HEK293 (cell line): ENCODE data around the gene ZNF488.

ENCODE experiments used
- CTCF ChIP-seq: fragments of 450-650 bp; formaldehyde crosslinking; IDR thresholded peaks from 2 replicates; pipeline ENCODE4 v1.5.1; 2016; ENCODE audit warnings: missing biosample characterization, missing genetic modification characterization
- REST ChIP-seq: fragments of 450-650 bp; formaldehyde crosslinking; IDR thresholded peaks from 2 replicates; pipeline ENCODE4 v1.5.1; 2016; ENCODE audit warnings: missing biosample characterization, missing genetic modification characterization
- SP2 ChIP-seq: fragments of 450-650 bp; formaldehyde crosslinking; IDR thresholded peaks from 2 replicates; pipeline ENCODE4 v1.5.1; 2016; ENCODE audit warnings: missing biosample characterization, missing genetic modification characterization
- YY1 ChIP-seq: fragments of 450-650 bp; formaldehyde crosslinking; IDR thresholded peaks from 2 replicates; pipeline ENCODE4 v1.5.1; 2018; ENCODE audit warnings: missing biosample characterization, missing genetic modification characterization
- ZEB2 ChIP-seq: fragments of 450-650 bp; formaldehyde crosslinking; IDR thresholded peaks from 2 replicates; pipeline ENCODE4 v1.5.1; 2016; ENCODE audit warnings: missing biosample characterization, missing genetic modification characterization
- ZNF121 ChIP-seq: fragments of 450-650 bp; formaldehyde crosslinking; IDR thresholded peaks from 2 replicates; pipeline ENCODE4 v1.5.1; 2016; ENCODE audit warnings: missing biosample characterization, missing genetic modification characterization
- ZNF157 ChIP-seq: fragments of 450-650 bp; formaldehyde crosslinking; IDR thresholded peaks from 2 replicates; pipeline ENCODE4 v1.5.1; 2016; ENCODE audit warnings: missing biosample characterization, missing genetic modification characterization
- ZNF16 ChIP-seq: fragments of 450-650 bp; formaldehyde crosslinking; IDR thresholded peaks from 2 replicates; pipeline ENCODE4 v1.5.1; 2016; ENCODE audit warnings: low read depth, missing biosample characterization, missing genetic modification characterization
- ZNF335 ChIP-seq: fragments of 450-650 bp; formaldehyde crosslinking; conservative IDR thresholded peaks from 2 replicates; pipeline ENCODE4 v1.5.1; 2016; ENCODE audit warnings: missing biosample characterization, missing genetic modification characterization
- ZNF423 ChIP-seq: fragments of 450-650 bp; formaldehyde crosslinking; IDR thresholded peaks from 2 replicates; pipeline ENCODE4 v1.5.1; 2016; ENCODE audit warnings: missing biosample characterization, missing genetic modification characterization
- ZNF704 ChIP-seq: fragments of 450-650 bp; formaldehyde crosslinking; IDR thresholded peaks from 2 replicates; pipeline ENCODE4 v1.5.1; 2016; ENCODE audit warnings: missing biosample characterization, missing genetic modification characterization
- ZSCAN30 ChIP-seq: fragments of 450-650 bp; IDR thresholded peaks from 2 replicates; pipeline ENCODE4 v1.5.1; 2018; ENCODE audit warnings: missing biosample characterization, mild to moderate bottlenecking, missing genetic modification characterization, moderate library complexity

- TF ChIP-seq CTCF: no peak
- no peak for TF ChIP-seq YY1
- no peak for TF ChIP-seq ZNF157 (tag by site-specific recombination)
- no peak for TF ChIP-seq ZSCAN30 (tag by site-specific recombination)
- no peak for TF ChIP-seq ZNF121 (tag by site-specific recombination)
- TF ChIP-seq REST (tag by site-specific recombination): no peak
- no peak for TF ChIP-seq SP2 (tag by site-specific recombination)
- TF ChIP-seq ZNF16: no peak
- no peak for TF ChIP-seq ZNF335
- no peak for TF ChIP-seq ZNF423 (tag by site-specific recombination)
- TF ChIP-seq ZNF704 (tag by site-specific recombination): no peak
- no peak for TF ChIP-seq ZEB2
Observed at GRCh38 chr10:47359626-47360418, 24.3 kb downstream of the ZNF488 start.
